Activated T-helper 17 cell treated with anti-CD3 and anti-CD28 coated beads, Interleukin-2, amount 50 U/mL, for 72 hours (primary cell): ENCODE data around the gene TRAP1. TPM values are rescaled to one million over a fixed set of nuclear protein-coding genes. Genes with fewer than 3 reads are reported as not detected.

Source experiments
- ATAC-seq: fragments of 150-1000 bp; cut with Tn5 transposase; replicated peaks from 2 replicates; pipeline ENCODE4 v1.10.0; 2021; ENCODE audit warnings: mild to moderate bottlenecking, moderate library complexity
- H3K27ac Mint-ChIP-seq: one replicate; pipeline ENCODE4 v1.8.0; 2022; ENCODE audit warnings: mixed read lengths
- H3K27me3 Mint-ChIP-seq: one replicate; pipeline ENCODE4 v1.8.0; 2022; ENCODE audit warnings: mixed read lengths
- H3K36me3 Mint-ChIP-seq: one replicate; pipeline ENCODE4 v1.8.0; 2022; ENCODE audit warnings: low read depth, mild to moderate bottlenecking, mixed read lengths
- H3K4me1 Mint-ChIP-seq: one replicate; pipeline ENCODE4 v1.8.0; 2022; ENCODE audit warnings: mixed read lengths
- H3K4me3 Mint-ChIP-seq: one replicate; pipeline ENCODE4 v1.8.0; 2022; ENCODE audit warnings: mild to moderate bottlenecking, mixed read lengths
- H3K9me3 Mint-ChIP-seq: one replicate; pipeline ENCODE4 v1.8.0; 2022; ENCODE audit warnings: mixed read lengths
- total RNA-seq, 2 donors: library from RNA; stranded (reverse); gene quantifications; one replicate each; pipeline ENCODE4 v1.2.3, GENCODE V29; 2022

TRAP1 gene
- total RNA-seq, 2 donors from 2014 or later, result 124 to 238 TPM

DNA sequence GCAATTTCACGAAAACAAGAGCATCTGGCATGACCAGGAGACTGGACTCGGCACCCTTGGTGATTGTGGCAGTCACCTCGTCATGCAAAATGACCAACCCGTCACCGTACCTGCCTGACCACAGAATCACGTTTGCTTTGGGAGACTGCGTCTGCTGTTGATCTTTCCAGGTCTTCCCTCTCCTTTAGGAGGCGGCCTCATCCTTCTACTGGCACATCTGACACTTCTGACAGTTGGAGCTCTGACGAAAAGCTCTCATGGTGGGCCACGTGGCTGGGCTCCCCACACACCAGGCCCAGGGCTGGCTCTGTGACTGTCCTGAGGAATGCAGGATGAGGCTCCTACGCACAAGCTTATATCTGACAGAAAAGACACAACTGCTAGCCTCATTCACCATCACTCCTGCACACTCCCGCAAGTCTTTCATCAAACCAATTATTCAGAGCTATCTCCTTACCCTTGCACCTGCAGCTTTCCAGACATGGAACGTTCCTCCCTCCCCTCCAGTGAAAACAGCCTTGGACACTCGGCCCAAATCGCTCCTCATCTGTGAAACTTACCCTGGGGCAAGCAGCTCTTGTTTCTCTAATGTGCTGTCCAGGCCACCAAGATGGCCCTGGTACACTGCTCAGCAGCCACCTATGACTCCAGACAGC lies 3.6 kb downstream of the TRAP1 start:
- peak overlapping the region; percentile 43 for H3K27ac Mint-ChIP-seq
- peaks cover 51% of the 10 kb centered on the region for H3K36me3 Mint-ChIP-seq
- ATAC-seq, result no peak

DNA sequence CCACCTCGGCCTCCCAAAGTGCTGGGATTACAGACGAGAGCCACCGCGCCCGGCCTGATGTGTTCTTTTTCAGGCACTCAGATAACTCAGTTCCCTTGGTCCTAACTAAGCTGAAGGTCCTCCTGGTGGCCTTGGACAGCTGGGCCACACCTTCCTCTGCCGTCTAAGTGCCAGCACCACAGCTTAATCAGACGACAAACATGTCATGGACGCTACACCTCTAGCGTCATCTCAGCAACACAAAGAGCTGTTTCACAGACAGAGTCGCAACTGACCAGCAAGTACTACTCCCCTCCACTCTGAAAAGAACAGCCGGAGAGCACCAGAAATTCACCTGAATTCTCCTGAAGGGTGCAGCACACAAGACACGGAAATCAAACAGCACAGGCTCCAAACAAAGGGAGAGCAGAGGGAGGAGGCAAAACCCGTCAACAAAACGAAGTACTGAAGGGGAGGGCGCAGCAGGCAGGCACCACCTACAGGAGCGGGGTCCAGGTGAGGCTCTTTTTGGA lies 4.4 kb downstream of the TRAP1 start:
- Mint-ChIP-seq H3K36me3 (peaks cover 52% of the 10 kb centered on the region), H3K27ac (peak overlapping the region; percentile 43), H3K4me3 (no peak overlapping the region), H3K4me1 (peaks cover 22% of the 10 kb centered on the region), H3K27me3 (no peaks in the 10 kb centered on the region), H3K9me3 (no peaks in the 10 kb centered on the region)
- no peak for ATAC-seq

More for the DNA sequence above, 3.6 kb downstream of the TRAP1 start:
- Mint-ChIP-seq H3K4me3 (no peak overlapping the region), H3K4me1 (peaks cover 22% of the 10 kb centered on the region), H3K27me3 (no peaks in the 10 kb centered on the region), H3K9me3 (no peaks in the 10 kb centered on the region)

DNA sequence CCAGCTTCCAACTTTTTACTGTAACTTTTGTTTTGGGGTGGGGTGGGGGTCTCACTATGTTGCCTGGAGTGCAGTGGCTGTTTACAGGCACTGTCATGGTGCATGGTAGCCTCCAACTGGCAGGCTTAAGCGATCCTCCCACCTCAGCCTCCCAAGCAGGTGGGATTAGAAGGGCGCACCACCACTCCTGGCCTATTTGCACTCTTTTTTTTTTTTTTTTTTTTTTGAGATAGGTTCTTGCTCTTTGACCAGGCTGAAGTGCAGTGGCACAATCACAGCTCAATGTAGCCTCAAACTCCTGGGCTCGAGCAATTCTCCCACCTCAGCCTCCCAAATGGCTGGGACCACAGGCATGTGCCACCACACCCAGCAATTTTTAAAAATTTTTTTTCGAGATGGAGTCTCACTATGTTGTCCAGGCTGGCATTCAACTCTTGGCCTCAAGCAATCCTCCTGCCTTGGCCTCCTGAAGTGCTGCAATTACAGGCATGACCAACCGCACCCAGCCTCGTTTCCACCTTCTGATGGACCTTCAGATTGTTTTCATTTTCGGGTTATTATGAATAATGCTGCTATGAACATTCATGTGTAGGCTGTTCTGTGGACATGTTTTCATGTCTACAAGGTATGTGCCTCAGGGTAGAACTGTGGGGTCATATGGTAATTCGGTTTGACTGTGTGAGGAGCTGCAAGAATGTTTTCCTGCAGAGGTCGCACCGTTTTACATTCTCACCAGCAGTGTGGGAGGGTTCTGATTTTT lies 10.9 kb downstream of the TRAP1 start:
- H3K27me3 Mint-ChIP-seq, result no peaks in the 10 kb centered on the region
- H3K27ac Mint-ChIP-seq, result no peak overlapping the region
- ATAC-seq, result no peak
- no peaks in the 10 kb centered on the region for H3K9me3 Mint-ChIP-seq
- no peak overlapping the region for H3K4me3 Mint-ChIP-seq
- H3K36me3 Mint-ChIP-seq, result peaks cover 61% of the 10 kb centered on the region
- no peaks in the 10 kb centered on the region for H3K4me1 Mint-ChIP-seq

DNA sequence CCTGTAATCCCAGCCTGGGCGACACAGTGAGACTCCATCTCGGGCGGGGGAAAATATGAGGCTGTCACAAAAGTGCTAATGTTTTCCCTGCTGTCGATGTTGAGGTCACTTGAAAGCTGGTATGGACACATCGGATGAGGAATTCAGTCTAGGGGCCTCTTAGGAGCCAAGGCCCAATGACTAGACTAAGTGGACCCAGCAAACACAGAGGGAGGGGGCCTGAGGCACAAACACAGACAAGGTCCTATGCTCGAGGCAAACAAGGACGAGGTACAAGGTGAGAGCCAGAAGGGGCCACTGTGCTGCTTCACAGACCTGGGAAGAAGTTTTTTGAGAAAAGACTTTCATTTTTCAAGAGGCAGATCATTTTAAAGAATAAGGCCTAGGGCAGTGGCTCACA lies 15.2 kb downstream of the TRAP1 start:
- Mint-ChIP-seq H3K4me1 (no peaks in the 10 kb centered on the region), H3K9me3 (no peaks in the 10 kb centered on the region), H3K4me3 (no peak overlapping the region), H3K27me3 (no peaks in the 10 kb centered on the region), H3K36me3 (peaks cover 54% of the 10 kb centered on the region), H3K27ac (no peak overlapping the region)
- no peak for ATAC-seq

DNA sequence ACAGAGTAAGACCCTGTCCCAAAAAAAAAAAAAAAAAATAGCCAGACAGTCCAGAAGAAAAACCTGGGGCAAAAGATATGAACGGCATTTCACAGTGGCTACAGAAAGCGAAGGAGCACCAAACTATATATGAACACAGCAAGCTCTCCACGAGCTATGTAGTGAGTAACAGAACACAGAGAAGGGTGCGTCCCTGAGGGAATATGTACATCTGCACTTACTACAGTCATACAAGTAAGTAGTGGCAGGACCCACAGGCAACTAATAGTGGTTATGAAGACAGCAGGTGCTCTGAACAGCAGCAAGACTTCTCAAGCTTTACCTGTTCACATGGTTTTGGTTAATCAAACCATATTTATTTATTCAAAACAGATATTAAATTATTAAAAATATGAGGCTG lies 15.8 kb downstream of the TRAP1 start:
- no peak for ATAC-seq
- no peak overlapping the region for H3K27ac Mint-ChIP-seq
- no peaks in the 10 kb centered on the region for H3K9me3 Mint-ChIP-seq
- H3K4me3 Mint-ChIP-seq, result no peak overlapping the region
- no peaks in the 10 kb centered on the region for H3K27me3 Mint-ChIP-seq
- H3K4me1 Mint-ChIP-seq, result no peaks in the 10 kb centered on the region
- peaks cover 49% of the 10 kb centered on the region for H3K36me3 Mint-ChIP-seq

DNA sequence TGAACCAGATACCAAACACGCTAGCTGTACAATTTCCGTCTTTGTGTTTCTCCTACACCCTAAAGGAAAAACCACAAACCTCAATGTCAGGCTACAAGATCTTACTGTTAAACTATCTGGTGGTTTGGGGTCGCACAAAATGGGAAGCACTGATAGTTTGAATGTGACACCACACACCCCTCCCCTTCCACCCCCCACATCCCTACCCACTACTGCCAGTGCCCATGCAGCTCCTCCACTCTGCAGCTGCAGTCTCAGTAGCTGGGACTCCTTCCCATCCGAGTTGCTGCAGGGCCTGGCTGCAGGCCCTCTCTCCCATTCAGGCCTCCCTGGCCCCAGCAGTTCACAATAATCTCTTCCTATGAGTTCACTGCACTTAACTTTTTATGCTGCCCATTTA lies 18.4 kb downstream of the TRAP1 start:
- H3K4me3 Mint-ChIP-seq, result no peak overlapping the region
- ATAC-seq, result no peak
- H3K27ac Mint-ChIP-seq, result no peak overlapping the region
- H3K36me3 Mint-ChIP-seq, result peaks cover 53% of the 10 kb centered on the region
- no peaks in the 10 kb centered on the region for H3K4me1 Mint-ChIP-seq
- no peaks in the 10 kb centered on the region for H3K9me3 Mint-ChIP-seq
- no peaks in the 10 kb centered on the region for H3K27me3 Mint-ChIP-seq

DNA sequence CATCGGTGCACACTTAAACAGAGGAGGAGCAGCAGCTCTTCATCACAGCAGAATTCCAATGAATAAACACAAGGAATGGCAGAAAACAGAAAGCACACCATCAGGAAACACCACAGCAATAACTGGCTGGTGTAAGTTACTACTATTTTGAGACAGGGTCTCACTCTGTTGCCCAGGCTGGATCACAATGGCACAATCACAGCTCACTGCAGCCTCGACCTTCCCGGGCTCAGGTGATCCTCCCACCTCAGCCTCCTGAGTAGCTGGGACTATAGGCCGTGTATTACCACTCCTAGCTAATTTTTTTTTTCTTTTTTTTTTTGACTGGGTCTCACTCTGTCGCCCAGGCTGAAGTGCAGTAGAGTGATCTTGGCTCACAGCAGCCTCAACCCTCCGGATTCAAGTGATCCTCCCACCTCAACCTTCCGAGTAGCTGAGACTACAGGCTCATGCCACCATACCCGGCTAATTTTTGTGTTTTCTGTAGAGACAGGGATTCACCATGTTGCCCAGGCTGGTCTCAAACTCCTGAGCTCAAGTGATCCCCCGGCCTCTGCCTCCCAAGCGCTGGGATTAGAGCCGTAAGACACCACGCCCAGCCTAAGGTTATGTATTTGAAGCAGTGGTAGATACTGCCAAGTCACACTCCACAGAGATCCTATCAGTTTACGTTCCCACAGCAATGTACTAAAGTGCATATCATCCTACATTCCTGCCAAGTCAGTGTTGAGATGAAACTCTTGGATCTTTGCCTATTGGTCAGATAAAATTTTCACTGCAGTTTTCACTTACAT lies 20.7 kb downstream of the TRAP1 start:
- no peaks in the 10 kb centered on the region for H3K4me1 Mint-ChIP-seq
- H3K36me3 Mint-ChIP-seq, result peaks cover 33% of the 10 kb centered on the region
- no peak for ATAC-seq
- H3K27ac Mint-ChIP-seq, result no peak overlapping the region
- H3K27me3 Mint-ChIP-seq, result no peaks in the 10 kb centered on the region
- H3K9me3 Mint-ChIP-seq, result no peaks in the 10 kb centered on the region
- no peak overlapping the region for H3K4me3 Mint-ChIP-seq

DNA sequence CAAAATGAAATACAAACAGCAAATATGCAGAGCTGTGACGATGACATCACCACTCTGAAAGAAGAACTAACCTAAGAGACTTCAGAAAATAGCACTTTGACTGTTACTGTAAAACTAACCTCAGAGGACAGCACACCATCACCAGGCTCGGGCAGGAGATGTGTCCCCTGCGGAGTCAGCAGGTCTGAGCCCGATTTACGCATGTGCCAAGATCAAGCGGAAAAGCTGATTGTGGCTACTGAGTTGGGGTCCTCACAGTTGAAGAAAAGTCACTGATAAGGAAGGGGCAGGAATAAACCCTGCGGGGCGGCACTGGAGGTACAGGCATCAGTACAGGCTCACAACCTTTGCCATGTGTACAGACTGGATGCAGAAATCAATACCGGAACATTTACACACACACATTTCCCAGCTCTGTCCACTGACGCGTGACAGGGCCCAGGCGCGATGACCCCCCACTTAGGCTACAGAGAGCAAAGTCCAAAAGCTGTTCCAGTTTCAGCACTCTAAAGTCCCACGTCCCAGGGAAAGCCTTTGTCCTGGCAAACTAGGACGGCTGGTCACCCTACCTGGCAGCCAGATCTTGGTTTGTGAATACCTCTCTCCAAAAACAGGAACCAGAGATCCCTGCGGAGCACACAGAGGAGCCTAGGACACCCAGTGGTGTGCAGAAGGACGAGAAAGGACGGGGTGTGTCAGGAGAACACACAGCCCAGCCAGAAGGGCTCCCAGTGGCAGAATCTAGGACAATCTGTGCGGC lies 21.5 kb downstream of the TRAP1 start:
- Mint-ChIP-seq H3K4me1 (peaks cover under 1% of the 10 kb centered on the region), H3K36me3 (peaks cover 29% of the 10 kb centered on the region), H3K27me3 (no peaks in the 10 kb centered on the region), H3K9me3 (no peaks in the 10 kb centered on the region), H3K4me3 (no peak overlapping the region), H3K27ac (peak overlapping the region; percentile 36)
- no peak for ATAC-seq

DNA sequence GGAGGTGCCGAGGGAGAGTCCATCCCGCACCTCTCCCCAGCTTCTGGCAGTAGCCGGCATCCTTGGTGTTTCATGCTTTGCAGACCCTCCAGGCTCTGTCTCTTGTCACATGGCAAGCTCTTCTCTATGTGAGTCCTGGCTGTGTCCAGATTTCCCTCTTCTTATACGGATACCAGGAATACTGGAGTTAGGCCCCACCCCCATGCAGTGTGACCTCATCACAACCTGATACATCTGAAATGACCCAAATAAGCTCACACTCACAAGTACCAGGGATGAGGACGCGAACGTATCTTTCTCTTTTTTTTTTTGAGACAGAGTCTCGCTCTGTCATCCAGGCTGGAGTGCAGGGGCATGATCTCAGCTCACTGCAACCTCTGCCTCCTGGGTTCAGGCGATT lies 23.3 kb downstream of the TRAP1 start:
- Mint-ChIP-seq H3K36me3 (peaks cover 42% of the 10 kb centered on the region), H3K27me3 (no peaks in the 10 kb centered on the region), H3K9me3 (no peaks in the 10 kb centered on the region), H3K4me1 (peaks cover 7% of the 10 kb centered on the region), H3K4me3 (no peak overlapping the region), H3K27ac (no peak overlapping the region)
- no peak for ATAC-seq

DNA sequence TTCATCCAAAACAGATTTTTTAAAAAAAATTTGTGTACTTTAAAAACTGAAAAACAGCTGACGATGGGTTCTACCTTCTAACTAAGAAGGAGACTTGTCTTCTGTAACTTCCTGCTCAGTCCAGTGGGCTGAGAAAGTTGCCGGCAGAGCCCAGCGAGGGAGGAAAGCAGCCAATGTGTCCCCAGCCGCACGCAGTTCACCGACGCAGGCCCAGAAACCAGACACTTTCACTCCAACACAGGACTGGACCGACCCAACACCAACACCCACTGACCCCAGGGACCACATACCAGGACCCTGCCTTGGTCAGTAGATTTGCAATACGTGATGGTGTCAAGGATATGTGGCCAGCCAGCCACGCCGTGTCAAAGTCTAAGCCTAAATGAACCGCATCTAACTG lies 25.6 kb downstream of the TRAP1 start:
- Mint-ChIP-seq H3K9me3 (no peaks in the 10 kb centered on the region), H3K27me3 (no peaks in the 10 kb centered on the region), H3K4me1 (peaks cover 7% of the 10 kb centered on the region), H3K27ac (no peak overlapping the region), H3K4me3 (no peak overlapping the region), H3K36me3 (peaks cover 65% of the 10 kb centered on the region)
- no peak for ATAC-seq

DNA sequence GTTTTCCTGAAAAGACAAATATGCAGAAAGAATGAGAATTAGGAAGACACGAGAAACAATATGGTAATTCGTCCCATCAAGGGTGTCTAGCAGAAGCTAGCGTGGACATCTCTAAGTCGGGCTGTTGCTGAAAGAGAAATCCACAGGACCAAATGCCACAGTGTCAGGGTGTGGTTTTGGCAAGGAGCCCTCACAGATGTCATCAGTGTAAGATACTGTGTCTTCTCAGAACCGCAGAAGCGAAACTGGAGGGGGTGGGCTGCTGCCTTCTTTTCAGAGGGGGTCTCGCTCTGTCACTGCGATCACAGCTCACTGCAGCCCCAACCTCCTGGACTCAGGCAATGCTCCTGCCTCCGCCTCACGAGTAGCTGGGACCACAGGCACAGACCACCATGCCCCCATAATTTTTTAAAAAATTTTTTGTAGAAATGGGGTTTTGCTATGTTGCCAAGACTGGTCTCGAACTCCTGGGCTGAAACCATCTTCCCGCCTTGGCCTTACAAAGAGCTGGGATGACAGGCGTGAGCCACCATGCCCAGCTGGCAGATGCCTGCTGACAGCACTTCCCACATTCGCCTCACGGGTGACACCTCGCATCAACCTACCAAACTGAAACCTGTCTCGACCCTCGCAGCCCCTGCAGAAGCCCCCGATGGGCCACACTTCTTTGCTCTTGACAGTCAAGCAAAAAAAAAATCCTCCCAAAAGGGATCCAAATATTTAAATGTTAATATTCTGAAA lies 26.2 kb downstream of the TRAP1 start:
- no peaks in the 10 kb centered on the region for H3K9me3 Mint-ChIP-seq
- ATAC-seq, result no peak
- H3K36me3 Mint-ChIP-seq, result peaks cover 71% of the 10 kb centered on the region
- peak overlapping the region; percentile 78 for H3K27ac Mint-ChIP-seq
- no peaks in the 10 kb centered on the region for H3K27me3 Mint-ChIP-seq
- H3K4me3 Mint-ChIP-seq, result peak overlapping the region; percentile 34
- peaks cover 7% of the 10 kb centered on the region for H3K4me1 Mint-ChIP-seq

DNA sequence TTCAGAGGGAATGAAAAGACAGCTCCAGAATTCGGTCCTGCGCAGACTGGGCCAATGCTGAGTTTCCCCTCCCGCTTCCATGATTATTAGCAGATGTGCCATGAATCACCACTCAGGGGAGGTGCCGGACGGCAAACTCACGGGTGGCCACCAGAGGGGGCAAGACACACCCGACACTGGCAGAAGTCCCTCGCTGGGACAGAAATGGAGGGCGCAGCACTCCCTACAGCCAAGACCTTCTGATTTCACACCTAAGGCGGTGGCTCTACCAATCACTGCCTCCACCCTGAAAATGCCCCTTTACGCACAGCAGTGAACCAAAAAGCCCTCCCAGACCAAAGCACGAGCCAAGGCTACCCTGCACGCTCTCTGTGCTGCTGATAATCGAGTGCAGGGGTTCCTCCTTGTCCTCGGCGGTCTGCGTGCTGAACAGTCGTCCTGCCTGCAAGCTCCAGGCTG lies 26.8 kb downstream of the TRAP1 start:
- peak; percentile 98 for ATAC-seq
- Mint-ChIP-seq H3K9me3 (no peaks in the 10 kb centered on the region), H3K4me1 (peaks cover 7% of the 10 kb centered on the region), H3K4me3 (peak overlapping the region; percentile 34), H3K36me3 (peaks cover 71% of the 10 kb centered on the region), H3K27me3 (no peaks in the 10 kb centered on the region), H3K27ac (peak overlapping the region; percentile 78)

DNA sequence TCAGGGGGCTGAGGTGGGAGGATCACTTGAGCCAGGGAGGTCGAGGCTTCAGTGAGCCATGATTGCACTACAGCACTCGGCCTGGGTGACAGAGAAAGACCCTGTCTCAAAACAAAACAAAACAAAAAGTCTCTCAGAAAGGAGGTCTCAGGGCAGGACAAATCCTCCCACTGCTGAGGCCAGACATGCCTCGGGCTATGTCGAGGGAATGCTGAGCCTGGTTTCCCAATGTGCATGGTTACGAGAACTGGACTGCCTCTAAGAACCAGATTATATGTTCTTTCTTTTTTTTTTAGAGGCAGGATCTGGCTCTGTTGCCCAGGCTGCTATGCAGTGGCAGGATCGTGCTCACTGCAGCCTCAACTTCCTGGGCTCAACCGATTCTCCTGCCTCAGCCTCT lies 27.6 kb downstream of the TRAP1 start:
- H3K27me3 Mint-ChIP-seq, result no peaks in the 10 kb centered on the region
- no peaks in the 10 kb centered on the region for H3K9me3 Mint-ChIP-seq
- H3K4me3 Mint-ChIP-seq, result no peak overlapping the region
- peaks cover 71% of the 10 kb centered on the region for H3K36me3 Mint-ChIP-seq
- H3K27ac Mint-ChIP-seq, result no peak overlapping the region
- ATAC-seq, result no peak
- H3K4me1 Mint-ChIP-seq, result peaks cover 7% of the 10 kb centered on the region
